ENCODE measurements around the gene GFRAL. TPM values are rescaled to one million over a fixed set of nuclear protein-coding genes. Genes with fewer than 3 reads are reported as not detected.

GFRAL gene, protein sequence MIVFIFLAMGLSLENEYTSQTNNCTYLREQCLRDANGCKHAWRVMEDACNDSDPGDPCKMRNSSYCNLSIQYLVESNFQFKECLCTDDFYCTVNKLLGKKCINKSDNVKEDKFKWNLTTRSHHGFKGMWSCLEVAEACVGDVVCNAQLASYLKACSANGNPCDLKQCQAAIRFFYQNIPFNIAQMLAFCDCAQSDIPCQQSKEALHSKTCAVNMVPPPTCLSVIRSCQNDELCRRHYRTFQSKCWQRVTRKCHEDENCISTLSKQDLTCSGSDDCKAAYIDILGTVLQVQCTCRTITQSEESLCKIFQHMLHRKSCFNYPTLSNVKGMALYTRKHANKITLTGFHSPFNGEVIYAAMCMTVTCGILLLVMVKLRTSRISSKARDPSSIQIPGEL
- not detected in 2 replicates for total RNA-seq

GRCh38 chr6:55327169-55327568 lies at the start of gene GFRAL:
Gene GFRAL (plus strand): TSS chr6:55327469. CDS start chr6:55327555, 86 bp downstream.

Other genes starting within 250 kb of the GFRAL start
- gene HCRTR2, start 153.0 kb upstream of the GFRAL start, total RNA-seq: not detected in 2 replicates

Measured in epithelial cell of alveolus of lung (primary cell).